Activated effector memory CD4-positive, alpha-beta T cell treated with anti-CD3 and anti-CD28 coated beads, Interleukin-2, amount 50 U/mL, for 16 hours (primary cell): Measurements from ENCODE around the gene CLEC16A.
A peak's percentile ranks its signal among the peaks of the same experiment; 100 is the strongest.

Experiments
- DNase-seq: peaks from one replicate; pipeline ENCODE4 v3.0.0-alpha.2; 2020

The CLEC16A gene

DNA sequence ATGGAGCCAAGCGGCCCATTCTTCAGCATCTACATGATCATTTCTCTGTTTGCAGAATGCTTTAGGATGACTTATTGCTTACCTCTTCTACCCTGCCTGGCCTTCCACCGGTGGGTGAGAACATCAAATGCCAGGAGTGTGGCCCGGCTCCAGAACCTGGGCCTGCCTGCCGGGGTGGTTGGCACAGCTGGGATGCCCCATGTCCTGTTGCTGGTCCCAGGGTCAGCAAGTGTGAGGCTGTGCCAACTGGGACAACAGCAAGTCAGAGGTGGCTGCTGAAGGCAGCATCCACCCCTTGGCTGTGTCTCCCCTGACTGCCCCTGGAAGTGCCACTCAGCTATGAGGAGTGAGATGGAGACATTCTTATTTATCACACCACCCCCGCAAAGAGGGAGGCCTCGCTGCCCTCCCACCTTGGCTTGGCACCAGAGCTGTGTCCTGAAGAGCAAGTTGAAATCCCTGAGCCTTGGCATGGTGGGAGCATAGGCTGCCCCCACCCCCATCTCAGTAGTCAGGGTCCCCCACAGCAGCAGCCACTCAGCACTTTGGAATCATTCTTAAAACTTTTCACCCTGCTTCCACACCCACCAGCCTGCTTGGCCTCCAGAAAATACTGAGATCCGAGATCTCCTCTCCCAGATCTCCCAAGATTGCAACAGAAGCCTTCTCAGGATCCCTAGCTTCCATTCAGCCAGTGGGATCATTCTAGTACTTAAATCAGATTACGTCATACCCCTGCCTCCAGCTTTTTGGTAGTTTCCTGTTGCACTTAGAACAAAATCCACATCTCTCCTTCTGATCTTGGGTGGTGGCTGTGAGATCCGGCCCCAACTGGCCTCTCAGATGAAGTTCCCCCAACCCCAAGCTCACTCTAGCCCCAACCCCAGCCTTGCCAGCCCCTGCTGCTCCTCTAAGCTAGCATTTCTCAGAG, 184.1 kb downstream of the CLEC16A start:
- no peak for DNase-seq

- DNase-seq = no peak
These were observed 185.0 kb downstream of the CLEC16A start for GRCh38 chr16:11129378-11129781.

GRCh38 chr16:11130978-11131665, 186.8 kb downstream of the CLEC16A start:
- no peak for DNase-seq

GRCh38 chr16:11131706-11132105, 187.3 kb downstream of the CLEC16A start:
- no peak for DNase-seq

GRCh38 chr16:11133344-11133943, 189.1 kb downstream of the CLEC16A start:
- no peak for DNase-seq

- no peak for DNase-seq
These were observed 190.5 kb downstream of the CLEC16A start for GRCh38 chr16:11134722-11135463.

GRCh38 chr16:11135464-11135973, 191.2 kb downstream of the CLEC16A start:
- no peak for DNase-seq

- DNase-seq = no peak
These were observed 192.2 kb downstream of the CLEC16A start for GRCh38 chr16:11136600-11136999.

GRCh38 chr16:11138022-11138768, 193.8 kb downstream of the CLEC16A start:
- no peak for DNase-seq

- DNase-seq = no peak
These were observed 194.5 kb downstream of the CLEC16A start for GRCh38 chr16:11138769-11139325.

DNA sequence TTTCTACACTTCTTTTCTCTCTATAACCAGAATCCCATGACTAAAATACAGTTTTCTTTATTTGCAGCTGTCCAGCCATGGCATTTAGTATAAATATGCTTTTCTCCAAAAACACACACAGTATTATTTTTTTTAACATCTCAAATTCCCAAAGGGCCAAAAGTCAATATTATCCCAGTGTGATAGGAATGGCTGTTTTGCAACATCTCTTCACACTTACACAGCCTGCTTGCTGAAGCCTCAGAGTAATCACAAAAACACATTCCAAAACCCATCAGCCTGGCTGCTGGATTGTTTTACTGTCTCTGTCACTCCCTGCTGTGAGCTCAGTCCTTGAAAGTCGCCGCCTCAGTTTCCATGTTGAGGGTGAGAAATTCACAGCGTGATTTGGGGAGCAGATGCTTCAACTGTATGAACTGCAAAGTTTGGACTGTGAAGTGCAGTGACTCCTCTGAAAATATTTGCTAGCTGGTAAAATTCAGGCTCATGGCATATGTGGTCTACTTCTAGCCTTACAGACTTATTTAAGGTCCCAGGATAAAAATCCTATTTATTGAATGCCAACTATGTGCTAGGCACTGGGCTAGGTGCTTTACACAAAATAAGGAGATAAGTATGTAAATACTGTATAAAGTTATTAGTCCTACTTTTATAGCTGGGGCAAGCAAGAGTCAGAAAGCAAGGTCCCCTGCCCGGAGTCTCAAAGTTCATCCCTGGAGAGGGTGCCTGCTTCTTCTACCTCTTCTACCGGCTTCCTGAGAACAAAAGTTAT, 195.1 kb downstream of the CLEC16A start:
- DNase-seq = no peak

- DNase-seq = peak; percentile 65
These were observed 195.7 kb downstream of the CLEC16A start for GRCh38 chr16:11140098-11140375.

GRCh38 chr16:11140466-11140865, 196.1 kb downstream of the CLEC16A start:
- DNase-seq = no peak

DNA sequence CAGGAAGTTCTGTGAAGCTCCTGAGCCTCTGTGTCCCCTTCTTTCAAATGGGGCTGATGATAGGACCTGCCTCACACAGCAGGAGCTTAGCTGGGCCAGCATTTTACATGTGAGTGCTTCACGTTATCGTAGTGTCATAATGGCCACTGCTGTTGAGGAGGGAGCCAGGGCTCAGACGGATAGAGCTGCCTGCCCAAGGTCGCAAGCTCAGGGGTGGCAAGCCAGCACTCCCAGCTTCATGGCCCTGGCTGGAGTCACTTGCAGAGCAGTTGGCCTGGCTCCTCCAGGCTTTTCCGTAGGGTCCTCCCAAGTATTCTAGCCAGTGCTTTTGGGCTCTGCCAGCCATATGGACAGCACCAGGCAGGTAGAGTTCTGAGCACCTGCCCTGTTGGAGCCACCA, 196.5 kb downstream of the CLEC16A start:
- DNase-seq = no peak

DNA sequence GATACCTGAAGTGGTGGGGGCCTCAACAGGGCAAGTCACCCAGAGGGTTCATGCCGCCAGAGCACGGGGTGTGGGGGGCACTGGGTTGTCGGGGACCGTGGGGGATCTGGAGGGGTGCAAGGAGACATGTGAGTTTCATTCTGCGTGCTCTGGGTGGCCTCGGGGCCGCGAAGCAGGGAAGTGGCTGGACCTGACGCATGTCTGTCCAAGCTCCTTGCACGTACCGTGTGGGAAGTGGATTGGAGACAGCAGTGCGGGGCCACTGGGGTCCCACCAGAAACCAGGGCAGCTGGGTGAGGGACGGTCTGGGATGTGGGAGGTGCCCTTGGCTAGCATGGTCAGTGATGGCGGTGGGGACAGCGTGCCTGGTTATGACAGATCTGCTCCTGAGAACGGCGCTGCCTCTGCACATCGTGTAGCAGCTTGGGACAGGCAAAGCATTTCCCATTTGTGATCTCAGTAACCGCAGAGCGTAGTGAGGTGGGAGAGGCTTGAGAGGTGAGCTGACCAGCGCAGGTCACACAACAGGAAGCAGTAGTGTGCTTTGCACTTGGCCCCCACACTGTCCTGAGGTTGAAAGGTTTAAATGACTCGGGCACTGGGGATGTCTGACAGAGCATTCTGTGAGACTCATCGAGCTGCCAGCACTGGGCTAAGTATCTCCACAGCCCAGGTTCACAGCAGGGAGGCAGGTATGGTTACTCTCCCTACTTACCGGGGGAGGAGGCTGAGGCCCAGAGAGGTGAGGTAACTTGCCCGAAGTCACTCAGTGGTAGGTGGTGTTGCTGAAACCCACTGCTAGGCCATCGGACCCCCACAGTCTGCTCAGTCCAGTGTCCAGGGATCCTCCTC, 197.3 kb downstream of the CLEC16A start:
- no peak for DNase-seq

DNA sequence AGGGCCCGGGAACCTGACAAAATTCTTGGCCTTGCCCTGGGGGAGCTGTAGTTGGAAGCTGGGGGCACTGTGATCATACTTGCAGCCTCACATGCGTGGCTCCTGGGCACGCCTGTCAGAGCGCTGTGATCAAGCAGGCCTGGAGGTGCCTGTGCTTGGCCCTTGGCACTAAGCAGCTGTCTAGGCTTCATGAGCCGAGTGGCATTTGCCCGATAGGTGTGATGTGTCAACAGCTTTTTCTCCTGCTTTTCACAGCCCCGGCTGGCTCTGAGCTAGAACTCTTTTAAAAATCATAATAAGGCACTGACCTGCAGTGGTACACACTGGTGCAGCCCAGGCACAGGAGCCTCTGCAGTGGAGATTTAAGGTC, 197.9 kb downstream of the CLEC16A start:
- DNase-seq = no peak

DNA sequence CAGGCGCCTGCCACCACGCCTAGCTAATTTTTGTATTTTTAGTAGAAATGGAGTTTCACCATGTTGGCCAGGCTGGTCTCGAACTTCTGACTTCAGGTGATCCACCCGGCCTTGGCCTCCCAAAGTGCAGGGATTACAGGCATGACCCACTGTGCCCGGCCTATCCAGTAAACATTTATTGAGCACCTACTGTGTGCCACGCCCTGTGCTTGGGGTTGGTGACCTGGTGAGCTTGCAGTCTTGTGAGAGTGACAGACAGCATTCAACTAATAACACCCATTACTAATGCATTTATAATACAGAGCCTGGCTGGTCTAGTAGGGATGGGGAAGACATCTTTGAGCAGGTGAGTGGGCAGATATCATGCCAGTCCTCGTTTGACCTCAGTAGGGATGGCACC, 198.6 kb downstream of the CLEC16A start:
- DNase-seq = no peak

DNA sequence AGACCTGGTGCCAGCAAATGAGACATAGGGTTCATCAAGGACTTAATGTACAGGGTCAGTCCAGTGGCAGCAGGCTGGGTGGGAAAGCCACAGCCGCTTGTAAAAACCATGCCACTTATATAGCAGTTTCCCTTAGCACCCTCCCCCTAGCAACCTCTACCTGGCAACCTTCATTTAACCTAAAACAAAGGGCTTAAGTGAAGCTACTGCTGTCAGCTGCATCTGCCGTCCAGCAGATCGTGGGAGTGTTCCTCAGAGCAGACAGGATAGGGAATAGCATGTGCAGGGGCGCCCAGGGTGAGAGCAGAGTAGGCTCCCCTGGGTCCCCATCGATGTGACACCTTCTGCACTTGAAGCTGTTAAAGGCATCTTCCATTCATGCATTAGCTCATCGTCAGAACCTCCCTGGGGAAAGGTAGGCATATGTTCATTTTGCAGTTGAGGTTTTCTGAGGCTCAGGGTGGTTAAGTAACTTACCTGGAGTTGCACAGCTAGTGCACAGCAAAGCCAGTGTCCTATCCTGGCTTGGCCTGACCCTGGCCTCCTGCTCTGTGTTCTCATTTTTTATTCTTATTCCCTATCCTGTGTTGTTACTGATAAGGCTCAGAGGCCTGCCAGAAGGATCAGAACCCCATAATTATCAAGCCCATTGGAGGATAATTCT, 199.1 kb downstream of the CLEC16A start:
- DNase-seq = no peak

- DNase-seq = no peak
These were observed 199.8 kb downstream of the CLEC16A start for GRCh38 chr16:11144122-11144521.
